HG03066 (cell line): ENCODE results near the gene FRA10AC1.

Experiments used
- ATAC-seq: cut with Tn5 transposase; IDR thresholded peaks from one replicate; pipeline ENCODE4 v1.9.1; 2021; ENCODE audit warnings: low read depth; ENCODE audit not compliant: unreplicated experiment

Gene FRA10AC1, protein sequence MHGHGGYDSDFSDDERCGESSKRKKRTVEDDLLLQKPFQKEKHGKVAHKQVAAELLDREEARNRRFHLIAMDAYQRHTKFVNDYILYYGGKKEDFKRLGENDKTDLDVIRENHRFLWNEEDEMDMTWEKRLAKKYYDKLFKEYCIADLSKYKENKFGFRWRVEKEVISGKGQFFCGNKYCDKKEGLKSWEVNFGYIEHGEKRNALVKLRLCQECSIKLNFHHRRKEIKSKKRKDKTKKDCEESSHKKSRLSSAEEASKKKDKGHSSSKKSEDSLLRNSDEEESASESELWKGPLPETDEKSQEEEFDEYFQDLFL

GRCh38 chr10:93702210-93703001, at the start of gene FRA10AC1:
FRA10AC1 (minus strand) TSS chr10:93702592; CDS start chr10:93700106, 2,486 bp downstream.
- peak; percentile 83 for ATAC-seq

DNA sequence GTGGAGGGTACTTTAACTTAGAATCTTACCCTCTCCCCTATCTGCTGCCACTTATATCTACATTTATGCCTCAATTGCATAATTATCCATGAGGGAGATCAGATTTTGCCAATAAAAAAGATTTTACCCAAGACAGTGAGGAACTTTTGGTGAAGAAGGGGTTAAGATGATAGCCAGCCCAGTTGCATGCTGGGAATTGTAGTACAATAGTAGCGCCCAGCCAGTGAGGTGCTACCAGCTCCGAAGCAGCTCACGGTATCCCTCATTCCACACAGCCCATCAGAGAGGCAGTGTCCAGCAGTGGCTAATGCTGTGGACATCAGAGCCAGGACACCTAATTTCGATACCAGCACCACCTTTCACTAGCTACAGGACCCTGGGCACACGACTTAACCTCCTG, 49.4 kb upstream of the FRA10AC1 start:
- no peak for ATAC-seq

DNA sequence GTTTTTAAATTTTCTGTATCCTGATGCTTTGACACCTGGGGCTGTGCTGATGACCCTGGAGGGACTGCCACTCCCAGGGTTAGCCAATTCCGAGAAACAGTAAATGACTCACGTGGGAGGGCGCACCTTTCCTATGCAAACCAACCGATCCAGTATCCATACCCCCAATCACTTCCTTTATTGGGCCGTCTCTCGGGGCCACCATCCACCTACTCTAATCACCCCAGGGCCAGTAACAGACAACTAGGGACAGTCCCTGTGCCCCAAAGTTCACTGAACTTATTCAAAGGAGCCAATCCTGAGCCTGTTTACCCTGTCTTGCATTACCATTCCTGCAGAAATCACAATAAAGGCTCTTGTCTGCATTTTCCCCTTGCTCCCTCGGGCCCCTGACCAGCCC, 48.7 kb upstream of the FRA10AC1 start:
- no peak for ATAC-seq

GRCh38 chr10:93749218-93749799, 46.9 kb upstream of the FRA10AC1 start:
- no peak for ATAC-seq

- no peak for ATAC-seq
These were observed 44.5 kb upstream of the FRA10AC1 start for GRCh38 chr10:93746844-93747284.

DNA sequence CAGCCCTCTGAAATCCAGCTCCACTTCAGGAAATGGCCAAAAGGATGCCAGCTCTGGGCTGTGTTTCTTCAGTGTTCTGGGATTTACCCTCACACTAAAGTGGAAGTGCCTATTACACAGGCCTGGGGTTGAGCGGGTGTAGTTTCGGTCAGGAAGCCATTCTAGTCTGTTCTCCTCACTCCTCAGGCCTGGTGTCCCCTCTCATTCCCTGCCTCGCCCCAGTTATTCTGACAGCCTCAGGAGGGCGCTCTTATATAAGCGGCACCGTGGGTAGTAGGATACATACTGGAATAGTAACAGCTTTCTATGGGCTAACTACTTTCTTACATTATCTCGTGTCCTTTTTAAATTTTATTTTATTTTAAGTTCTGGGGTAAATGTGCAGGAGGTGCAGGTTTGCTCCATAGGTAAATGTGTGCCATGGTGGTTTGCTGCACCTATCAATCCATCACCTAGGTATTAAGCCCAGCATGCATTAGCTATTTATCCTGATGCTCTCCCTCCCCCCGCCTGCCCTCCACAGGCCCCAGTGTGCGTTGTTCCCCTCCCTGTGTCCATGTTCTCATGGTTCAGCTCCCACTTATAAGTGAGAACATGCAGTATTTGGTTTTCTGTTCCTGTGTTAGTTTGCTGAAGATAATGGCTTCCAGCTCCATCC, 43.1 kb upstream of the FRA10AC1 start:
- ATAC-seq: no peak

DNA sequence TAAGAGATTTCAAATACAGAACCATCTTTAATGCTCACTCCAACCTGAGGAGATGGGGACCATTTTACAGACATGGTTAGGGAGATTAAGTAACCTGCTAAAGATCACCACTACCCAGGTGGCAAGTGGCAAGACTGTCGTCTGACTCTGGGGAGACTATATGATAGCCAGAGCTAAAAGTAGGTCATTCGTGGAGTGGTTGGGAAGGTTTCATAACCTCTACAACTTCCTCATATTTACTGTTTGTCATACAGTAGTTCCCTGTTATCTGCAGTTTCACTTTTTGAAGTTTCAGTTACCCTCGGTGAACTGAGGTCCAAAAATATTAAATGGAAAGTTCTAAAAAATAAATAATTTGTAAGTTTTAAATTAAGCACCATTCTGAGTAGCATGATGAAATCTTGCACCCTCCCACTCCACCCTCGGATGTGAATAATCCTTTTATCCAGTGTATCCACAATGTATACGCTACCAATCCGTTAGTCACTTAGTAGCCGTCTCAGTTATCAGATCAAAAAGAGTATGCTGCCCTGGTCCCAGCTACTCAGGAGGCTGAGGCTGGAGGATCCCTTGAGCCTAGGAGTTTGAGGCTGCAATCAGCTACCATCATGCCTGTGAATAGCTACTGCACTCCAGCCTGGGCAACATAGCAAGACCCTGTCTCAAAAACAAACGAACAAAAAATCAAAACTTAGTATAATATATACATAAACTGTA, 40.4 kb upstream of the FRA10AC1 start:
- ATAC-seq: peak; percentile 81

DNA sequence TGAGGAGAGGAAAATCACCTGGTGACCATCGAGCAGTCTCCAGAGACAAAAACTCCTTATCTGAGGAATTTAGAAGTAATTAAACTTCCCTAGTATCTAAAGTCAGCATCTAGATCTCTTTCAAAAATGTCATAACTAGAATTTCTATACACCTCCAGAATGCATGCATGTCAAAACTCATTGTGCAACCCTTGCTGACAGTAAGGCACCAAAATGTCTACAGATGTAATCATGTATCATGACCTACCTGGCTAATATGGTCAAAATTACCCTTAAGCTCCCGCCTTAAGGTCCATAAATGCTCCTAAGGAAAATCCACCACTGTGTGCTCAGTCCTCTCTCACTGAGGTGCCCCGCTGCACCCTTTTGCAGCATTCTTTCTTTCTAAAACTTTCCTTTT, 39.0 kb upstream of the FRA10AC1 start:
- ATAC-seq: no peak

DNA sequence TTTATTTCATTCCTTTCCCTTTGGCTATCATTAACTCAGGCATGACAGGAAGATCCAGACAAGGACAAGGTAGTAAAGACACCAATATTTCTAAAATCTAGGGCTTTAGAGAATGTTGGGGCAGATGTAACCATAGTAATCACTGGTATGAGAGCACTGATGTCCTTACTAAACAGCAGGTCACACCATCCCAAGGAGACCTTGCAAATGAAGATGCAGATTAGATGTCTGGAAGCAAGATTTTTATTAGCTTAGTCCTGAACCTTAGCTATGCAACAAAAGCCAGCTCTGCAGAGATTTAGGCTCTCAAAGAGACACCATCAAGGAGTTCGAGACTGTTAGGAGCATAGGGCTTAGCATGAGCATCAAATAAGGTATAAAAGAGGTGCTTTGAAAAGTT, 23.6 kb upstream of the FRA10AC1 start:
- no peak for ATAC-seq

DNA sequence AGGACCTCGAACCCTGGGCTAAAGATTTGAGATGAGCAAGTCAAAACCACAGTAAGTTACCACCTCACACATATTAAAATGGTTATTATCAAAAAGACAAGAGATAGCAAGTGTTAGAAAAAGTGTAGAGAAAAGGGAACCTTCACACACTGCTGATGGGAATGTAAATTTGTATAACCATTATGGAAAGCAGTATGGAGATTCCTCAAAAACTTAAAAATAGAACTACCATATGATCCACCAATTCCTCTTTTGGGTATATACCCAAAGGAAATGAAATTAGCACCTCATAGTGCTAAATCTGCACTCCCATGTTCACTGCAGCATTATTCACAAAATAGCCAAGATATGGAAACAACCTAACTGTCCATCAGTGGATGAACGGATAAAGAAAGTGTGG, 20.8 kb upstream of the FRA10AC1 start:
- no peak for ATAC-seq

- no peak for ATAC-seq
These were observed 20.2 kb upstream of the FRA10AC1 start for GRCh38 chr10:93722550-93722949.

- no peak for ATAC-seq
These were observed 17.5 kb upstream of the FRA10AC1 start for GRCh38 chr10:93719901-93720300.

DNA sequence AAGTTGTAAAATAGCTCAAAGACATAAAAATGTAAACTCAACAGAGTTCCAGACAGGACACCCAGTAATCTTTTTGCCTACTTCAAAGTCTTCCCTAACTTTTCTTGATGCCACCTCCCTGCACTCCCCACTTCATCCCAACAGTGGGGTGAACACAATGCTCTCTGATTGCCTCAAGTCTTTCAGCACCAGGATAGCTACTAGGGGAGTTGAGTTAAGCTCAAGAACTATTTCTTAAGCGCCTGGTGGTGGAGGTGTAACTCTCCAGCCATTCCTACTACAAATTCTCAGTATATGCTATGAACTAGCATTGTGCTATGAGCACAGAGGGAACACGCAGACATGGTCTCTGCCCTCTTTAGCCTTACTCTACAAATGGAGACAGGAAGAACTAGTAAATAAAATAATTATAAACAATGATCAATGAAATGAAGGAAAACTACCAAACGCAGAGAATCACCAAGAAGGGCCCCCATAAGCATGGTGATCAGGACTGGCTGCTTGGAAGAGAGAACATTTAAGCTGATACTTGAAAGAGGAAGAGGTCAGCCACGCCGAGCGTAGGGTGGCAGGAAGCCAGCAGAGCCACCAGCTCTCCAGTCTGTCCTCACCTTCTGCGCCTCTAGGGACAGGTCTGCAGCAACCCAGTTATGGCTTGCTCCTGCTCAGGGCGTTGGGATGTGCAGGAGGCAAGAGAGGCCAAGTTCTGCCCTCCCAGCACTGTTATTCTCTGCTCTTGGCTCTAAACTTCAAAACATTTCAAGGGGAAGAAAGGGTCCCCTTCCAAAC, 16.7 kb upstream of the FRA10AC1 start:
- peak; percentile 54 for ATAC-seq

DNA sequence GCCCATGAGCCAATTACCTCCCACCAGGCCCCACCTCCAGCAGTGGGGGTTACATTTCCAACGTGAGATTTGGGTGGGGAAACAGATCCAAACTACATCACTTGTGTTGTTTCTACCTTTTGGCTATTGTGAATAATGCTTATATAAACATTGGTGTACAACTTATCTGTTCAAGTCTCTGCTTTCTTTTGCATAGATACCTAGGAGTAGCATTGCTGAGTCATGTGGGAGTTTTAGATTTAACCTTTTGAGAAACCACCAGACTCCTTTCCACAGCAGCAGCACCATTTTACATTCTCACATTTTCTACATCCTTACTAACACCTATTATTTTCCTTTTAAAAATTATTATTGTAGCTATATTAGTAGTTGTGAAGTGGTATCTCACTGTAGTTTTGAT, 14.4 kb upstream of the FRA10AC1 start:
- no peak for ATAC-seq

DNA sequence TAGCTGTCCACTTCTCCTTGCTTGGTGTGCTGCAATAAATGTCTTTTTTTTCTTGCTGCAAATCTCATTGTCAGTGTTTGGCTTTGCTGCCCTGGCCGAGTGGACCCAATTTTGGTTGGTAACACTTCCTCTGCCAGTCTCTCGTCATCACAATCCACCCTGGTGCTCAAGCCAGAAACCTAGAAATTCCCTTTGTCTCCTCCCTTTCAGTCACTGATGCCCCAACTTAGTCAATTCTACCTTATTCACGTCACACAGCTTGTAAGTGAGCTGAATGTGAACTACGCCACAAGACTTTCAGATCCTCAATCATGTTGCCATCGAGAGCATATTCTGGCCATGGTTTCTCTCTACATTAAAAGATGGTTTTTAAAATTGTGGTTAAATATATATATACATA, 13.0 kb upstream of the FRA10AC1 start:
- peak; percentile 71 for ATAC-seq

- ATAC-seq: no peak
These were observed 10.2 kb upstream of the FRA10AC1 start for GRCh38 chr10:93712593-93712992.

DNA sequence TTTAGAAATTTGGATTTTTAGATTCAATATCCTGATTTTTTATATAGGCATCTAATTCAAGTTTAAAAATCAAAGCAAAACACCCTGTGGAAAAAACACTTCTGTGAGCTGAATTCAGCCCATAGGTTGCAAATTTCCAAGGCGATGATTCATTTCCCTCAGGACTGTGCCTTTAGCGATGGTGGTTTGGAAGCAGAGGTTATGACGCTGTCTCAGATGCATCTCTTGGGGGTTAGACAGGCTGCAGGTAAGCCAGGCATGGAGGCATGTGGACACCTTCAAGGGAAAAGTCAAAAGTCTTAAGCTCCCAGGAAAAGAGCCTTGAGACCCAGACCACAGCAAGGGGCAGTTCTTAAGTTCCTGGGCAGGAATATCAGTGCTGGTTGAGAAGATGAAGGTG, 9.5 kb upstream of the FRA10AC1 start:
- ATAC-seq: no peak

- no peak for ATAC-seq
These were observed 8.0 kb upstream of the FRA10AC1 start for GRCh38 chr10:93710333-93710909.

DNA sequence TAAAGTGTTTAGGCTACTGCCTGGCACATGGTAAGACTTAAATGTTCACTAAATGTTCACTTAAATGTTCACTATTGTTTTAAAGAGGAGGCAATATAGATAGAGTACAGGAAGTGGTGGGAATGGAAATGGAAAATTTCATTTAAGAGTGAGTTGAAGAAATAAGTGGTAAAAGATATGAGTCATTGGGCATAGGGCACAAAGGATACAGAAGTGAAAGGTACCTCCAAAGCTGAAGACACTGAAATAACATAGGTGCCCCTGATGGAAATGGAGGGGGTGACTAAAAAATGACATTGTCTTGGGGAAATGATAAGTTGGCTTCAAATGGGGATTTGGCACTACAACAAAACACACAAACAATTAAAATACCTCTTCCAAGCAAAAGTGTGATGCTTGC, 5.2 kb upstream of the FRA10AC1 start:
- ATAC-seq: no peak
